T-cell (primary cell): Measurements from ENCODE around the gene FMNL3. TPM values are rescaled to one million over a fixed set of nuclear protein-coding genes. Genes with fewer than 3 reads are reported as not detected.
A peak's percentile ranks its signal among the peaks of the same experiment; 100 is the strongest.

Experiments
- ATAC-seq, 4 experiments: fragments of 200-7000 bp in 3 of 4; fragments of 150-1000 bp in 1 of 4; cut with Tn5 transposase; replicated peaks in 1 of 4; 1 replicate in 3 of 4; 2 replicates in 1 of 4; pipeline ENCODE4 v1.10.0; 2021; ENCODE audit warnings: moderate library complexity in 3 of 4, mild to moderate bottlenecking in 2 of 4, moderate number of reproducible peaks in 1 of 4
- CTCF ChIA-PET, 2 donors: fragments of 300-600 bp; sonication (Branson Sonifier 250); formaldehyde crosslinking; loops; one replicate each; lab custom pipeline; 2022; ENCODE audit warnings: antibody characterized with exemption in 2 of 2; lab: Charles Lee
- POLR2A ChIA-PET, 2 donors: fragments of 300-600 bp; sonication (Branson Sonifier 250); formaldehyde crosslinking; loops; one replicate each; lab custom pipeline; 2022; ENCODE audit warnings: antibody characterized with exemption in 2 of 2; lab: Charles Lee
- DNase-seq, 35 experiments: peaks; one replicate each; pipeline versions ENCODE4 v3.0.0 to v3.0.0-alpha.2; 2013 to 2023
- H3K27ac ChIP-seq: one replicate; pipeline ENCODE4 v1.5.1; 2013; ENCODE audit warnings: low read length
- H3K27me3 ChIP-seq, 2 experiments: replicated peaks in 1 of 2; 1 replicate in 1 of 2; 2 replicates in 1 of 2; pipeline versions ENCODE4 v1.6.1 to v1.7.0; 2013; ENCODE audit warnings: low read length in 1 of 2, mixed read lengths in 1 of 2; ENCODE audit not compliant: control insufficient read depth in 2 of 2, insufficient read depth in 2 of 2; ENCODE audit errors: extremely low read depth in 1 of 2
- H3K36me3 ChIP-seq, 2 donors: 1 replicate in 1 of 2; 2 replicates in 1 of 2; pipeline versions ENCODE4 v1.6.1 to v1.7.0; 2013; ENCODE audit warnings: low read length in 1 of 2; ENCODE audit not compliant: control insufficient read depth in 2 of 2, insufficient read depth in 1 of 2; ENCODE audit errors: extremely low read depth in 1 of 2
- H3K4me1 ChIP-seq, 2 experiments: 1 replicate in 1 of 2; 2 replicates in 1 of 2; pipeline versions ENCODE4 v1.6.1 to v1.7.0; 2013; ENCODE audit warnings: low read length in 2 of 2, mixed read lengths in 1 of 2; ENCODE audit not compliant: insufficient read depth in 2 of 2, control insufficient read depth in 1 of 2; ENCODE audit errors: extremely low read depth in 1 of 2
- H3K4me3 ChIP-seq, 2 donors: 1 replicate in 1 of 2; 2 replicates in 1 of 2; pipeline versions ENCODE4 v1.5.1 to v1.7.0; 2013; ENCODE audit warnings: mild to moderate bottlenecking in 2 of 2, low read length in 1 of 2, moderate library complexity in 1 of 2; ENCODE audit not compliant: control insufficient read depth in 1 of 2; ENCODE audit errors: extremely low read depth in 1 of 2
- H3K9me3 ChIP-seq: 2 replicates; pipeline ENCODE4 v1.7.0; 2013
- H3K27ac Mint-ChIP-seq, 2 donors: one replicate each; pipeline ENCODE4 v1.8.0; 2020 to 2021; ENCODE audit warnings: mild to moderate bottlenecking in 2 of 2, mixed read lengths in 2 of 2
- H3K27me3 Mint-ChIP-seq, 2 donors: one replicate each; pipeline ENCODE4 v1.8.0; 2021 to 2022; ENCODE audit warnings: mixed read lengths in 2 of 2
- H3K36me3 Mint-ChIP-seq: one replicate; pipeline ENCODE4 v1.8.0; 2021; ENCODE audit warnings: mixed read lengths
- H3K4me1 Mint-ChIP-seq, 3 donors: one replicate each; pipeline ENCODE4 v1.8.0; 2020 to 2022; ENCODE audit warnings: mixed read lengths in 3 of 3, mild to moderate bottlenecking in 1 of 3
- H3K4me3 Mint-ChIP-seq, 3 donors: one replicate each; pipeline ENCODE4 v1.8.0; 2020 to 2022; ENCODE audit warnings: mild to moderate bottlenecking in 3 of 3, mixed read lengths in 3 of 3, moderate library complexity in 3 of 3
- H3K9me3 Mint-ChIP-seq, 3 donors: one replicate each; pipeline ENCODE4 v1.8.0; 2020 to 2022; ENCODE audit warnings: mixed read lengths in 3 of 3
- WGBS: methylation state at CpG from one replicate; pipeline ENCODE4 v1.1.5; 2013; ENCODE audit warnings: missing lambda C conversion rate; ENCODE audit not compliant: insufficient coverage; 5-methylcytosine and 5-hydroxymethylcytosine counted together
- total RNA-seq, 35 experiments: library from RNA in 6 of 35; stranded (reverse) in 6 of 35; fragments of 120-200 nt in 1 of 35; gene quantifications; one replicate each; pipeline versions ENCODE4 v1.2.1 to v1.2.4 and lab custom pipeline; 2013 to 2026

FMNL3 gene
- total RNA-seq, 5 donors from 2014 or later (not counting 1 experiment from before 2014, with no cell fraction given), result 34.2 to 45.5 (median 41.1) TPM

DNA sequence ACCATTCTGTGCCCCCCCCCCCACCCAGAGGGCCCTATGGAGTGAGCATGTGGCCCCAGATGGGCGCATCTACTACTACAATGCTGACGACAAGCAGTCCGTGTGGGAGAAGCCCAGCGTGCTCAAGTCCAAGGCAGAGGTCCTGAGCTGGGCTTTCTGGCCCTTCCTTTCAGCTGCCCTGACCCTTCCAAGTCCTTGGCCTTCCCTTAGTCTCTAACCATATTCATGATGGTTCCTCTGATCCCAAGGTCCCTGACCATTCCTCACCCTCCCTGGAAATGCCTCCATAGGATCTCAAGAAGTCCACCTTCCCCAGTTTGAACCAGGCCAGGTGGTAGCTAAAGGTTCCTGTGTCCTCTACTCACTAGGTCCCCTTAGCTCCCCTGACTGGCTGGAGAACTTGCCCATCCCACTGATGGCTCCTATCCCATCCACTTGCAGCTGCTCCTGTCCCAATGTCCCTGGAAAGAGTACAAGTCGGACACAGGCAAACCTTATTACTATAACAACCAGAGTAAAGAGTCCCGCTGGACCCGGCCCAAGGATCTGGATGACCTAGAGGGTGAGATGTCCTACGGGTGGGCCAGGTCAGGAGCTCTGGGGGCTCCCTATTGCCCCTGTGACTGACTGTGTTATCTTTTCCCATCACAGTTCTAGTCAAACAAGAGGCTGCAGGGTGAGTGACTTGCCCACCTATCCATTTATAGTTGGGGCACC, 74.1 kb downstream of the FMNL3 start:
- H3K36me3 ChIP-seq, result peaks cover 0 to 3% of the 10 kb centered on the region in 2 donors
- H3K9me3 ChIP-seq, result no peaks in the 10 kb centered on the region
- Mint-ChIP-seq H3K27ac (no peak overlapping the region), H3K4me3 (no peak overlapping the region), H3K27me3 (no peaks in the 10 kb centered on the region), H3K36me3 (no peaks in the 10 kb centered on the region), H3K4me1 (peaks cover 10 to 18% (median 11%) of the 10 kb centered on the region in 3 donors), H3K9me3 (no peaks in the 10 kb centered on the region)
- no peaks in the 10 kb centered on the region for H3K27me3 ChIP-seq
- DNase-seq (no peak), ATAC-seq (no peak)
- peaks cover 4 to 19% of the 10 kb centered on the region in 2 experiments for H3K4me1 ChIP-seq
- CTCF ChIA-PET, result interaction anchor here (0.6 to 2.0 kb wide), 3 partner anchors 11 to 108 kb away, joined by 3 to 4 read pairs (median 3); partner anchors contain the start of genes PRPF40B (in 1 of the 2) and TMBIM6 (in 1 of the 2)
- POLR2A ChIA-PET, result no interaction called here
- no peak overlapping the region for H3K4me3 ChIP-seq
- H3K27ac ChIP-seq, result no peak overlapping the region
- WGBS, result 93% methylated on average over 5 of the region's 8 CpGs

DNA sequence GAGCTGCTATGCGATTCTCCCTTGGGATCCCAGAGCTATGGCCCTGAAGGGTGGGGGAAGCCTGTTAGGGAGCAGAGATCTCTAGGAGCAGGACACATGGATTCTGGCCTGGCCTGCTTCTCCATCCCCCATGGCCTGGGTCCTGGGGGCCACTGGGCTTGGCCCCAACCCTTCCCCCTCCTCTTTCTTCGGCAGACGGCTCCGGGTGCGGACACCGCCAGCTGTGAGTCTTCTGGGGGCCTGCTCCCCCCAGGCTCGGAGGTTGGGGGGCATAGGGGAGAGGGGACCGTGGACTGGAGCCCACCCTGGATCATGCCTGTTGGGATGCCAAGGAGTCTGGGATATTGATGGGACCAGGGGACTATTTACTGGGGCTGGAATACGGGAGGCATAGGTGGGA, 74.8 kb downstream of the FMNL3 start:
- ChIA-PET CTCF (interaction anchor here in 1 of 2 donors (0.5 to 0.6 kb wide), 3 partner anchors 72 to 91 kb away, joined by 3 to 6 read pairs (median 3); no protein-coding TSS in a partner anchor), POLR2A (no interaction called here)
- Histone ChIP-seq H3K36me3 (peaks cover 0 to 3% of the 10 kb centered on the region in 2 donors), H3K27me3 (no peaks in the 10 kb centered on the region), H3K27ac (no peak overlapping the region), H3K4me3 (no peak overlapping the region), H3K4me1 (peaks cover 4 to 19% of the 10 kb centered on the region in 2 experiments), H3K9me3 (no peaks in the 10 kb centered on the region)
- DNase-seq (no peak), ATAC-seq (no peak)
- 88% methylated on average over 4 of the region's 9 CpGs for WGBS
- Mint-ChIP-seq H3K27me3 (no peaks in the 10 kb centered on the region), H3K9me3 (no peaks in the 10 kb centered on the region), H3K4me3 (no peak overlapping the region), H3K36me3 (no peaks in the 10 kb centered on the region), H3K27ac (no peak overlapping the region), H3K4me1 (peaks cover 10 to 13% (median 11%) of the 10 kb centered on the region in 3 donors)

DNA sequence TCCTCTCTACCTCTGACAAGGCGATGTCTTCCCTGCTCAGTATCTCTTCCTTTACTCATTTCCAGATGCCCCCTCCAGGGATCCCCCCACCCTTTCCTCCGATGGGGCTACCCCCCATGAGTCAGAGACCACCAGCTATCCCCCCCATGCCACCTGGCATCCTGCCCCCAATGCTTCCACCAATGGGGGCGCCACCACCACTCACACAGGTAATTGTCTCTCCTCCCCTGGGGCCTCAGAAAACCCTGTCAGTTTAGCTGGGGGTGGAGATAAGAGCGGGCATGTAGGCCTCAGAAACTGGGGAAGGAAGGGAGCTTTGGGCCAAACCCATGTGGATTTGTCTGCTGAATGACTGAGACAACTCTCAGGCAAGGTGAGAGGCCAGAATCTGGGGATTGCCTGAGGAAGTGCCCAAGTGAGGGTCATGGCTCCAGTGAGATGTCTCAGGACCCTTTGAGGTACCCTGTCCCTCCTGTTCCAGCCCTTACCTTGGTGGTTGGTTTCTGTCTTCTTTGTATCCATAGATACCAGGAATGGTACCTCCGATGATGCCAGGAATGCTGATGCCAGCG, 75.8 kb downstream of the FMNL3 start:
- no peaks in the 10 kb centered on the region for H3K27me3 Mint-ChIP-seq
- Histone ChIP-seq H3K4me1 (peaks cover 0 to 12% of the 10 kb centered on the region in 2 experiments), H3K27ac (no peak overlapping the region), H3K27me3 (no peaks in the 10 kb centered on the region), H3K9me3 (no peaks in the 10 kb centered on the region), H3K36me3 (peaks cover 0 to 3% of the 10 kb centered on the region in 2 donors), H3K4me3 (no peak overlapping the region)
- no peak overlapping the region for H3K27ac Mint-ChIP-seq
- no peak for ATAC-seq
- H3K9me3 Mint-ChIP-seq, result no peaks in the 10 kb centered on the region
- DNase-seq, result no peak
- H3K4me1 Mint-ChIP-seq, result peaks cover under 1 to 3% (median 1%) of the 10 kb centered on the region in 3 donors
- ChIA-PET POLR2A (no interaction called here), CTCF (interaction anchor here in 1 of 2 donors (0.5 kb wide), 1 partner anchor 577 kb away, joined by 4 read pairs; no protein-coding TSS in a partner anchor)
- 94% methylated on average over 3 of the region's 6 CpGs for WGBS
- H3K36me3 Mint-ChIP-seq, result no peaks in the 10 kb centered on the region
- H3K4me3 Mint-ChIP-seq, result no peak overlapping the region

DNA sequence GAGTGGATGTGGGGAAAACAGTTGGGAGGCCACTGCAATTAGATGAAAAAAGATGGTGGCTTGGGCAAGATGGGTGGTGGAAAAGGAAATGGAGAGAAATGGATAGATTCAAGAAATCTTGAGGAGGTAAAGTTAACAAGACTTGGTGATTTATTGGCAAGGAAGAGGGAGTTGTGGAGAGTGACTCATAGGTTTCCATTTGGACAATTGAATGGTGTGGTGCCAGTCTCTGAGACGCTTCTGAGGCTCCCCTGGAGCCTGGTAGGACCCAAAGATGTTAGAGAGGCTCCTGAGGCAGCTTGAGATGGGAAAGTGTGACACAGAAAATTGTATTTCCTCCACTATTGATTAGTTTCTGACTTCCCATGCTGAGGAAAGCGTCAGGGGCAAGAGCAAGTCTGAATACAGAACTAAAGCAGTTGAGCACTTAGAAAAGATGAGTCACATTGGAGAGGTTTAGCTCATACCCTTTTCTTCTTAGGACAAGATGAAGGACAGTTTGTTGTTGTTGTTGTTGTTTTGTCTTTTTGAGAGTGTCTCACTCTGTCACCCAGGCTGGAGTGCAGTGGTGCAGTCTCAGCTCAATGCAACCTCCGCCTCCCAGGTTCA, 79.3 kb downstream of the FMNL3 start:
- Histone ChIP-seq H3K4me1 (peaks cover 4 to 10% of the 10 kb centered on the region in 2 experiments), H3K36me3 (no peaks in the 10 kb centered on the region), H3K27ac (no peak overlapping the region), H3K4me3 (no peak overlapping the region), H3K27me3 (no peaks in the 10 kb centered on the region), H3K9me3 (no peaks in the 10 kb centered on the region)
- Mint-ChIP-seq H3K9me3 (no peaks in the 10 kb centered on the region), H3K36me3 (no peaks in the 10 kb centered on the region), H3K27ac (no peak overlapping the region), H3K4me3 (no peak overlapping the region), H3K4me1 (peaks cover 1 to 11% (median 10%) of the 10 kb centered on the region in 3 donors), H3K27me3 (no peaks in the 10 kb centered on the region)
- ChIA-PET CTCF (interaction anchor here in 1 of 2 donors (0.7 kb wide), 1 partner anchor 9 kb away, joined by 3 read pairs; no protein-coding TSS in a partner anchor), POLR2A (no interaction called here)
- WGBS, result 74% methylated on average over 2 of the region's 3 CpGs
- no peak for ATAC-seq
- DNase-seq, result no peak

DNA sequence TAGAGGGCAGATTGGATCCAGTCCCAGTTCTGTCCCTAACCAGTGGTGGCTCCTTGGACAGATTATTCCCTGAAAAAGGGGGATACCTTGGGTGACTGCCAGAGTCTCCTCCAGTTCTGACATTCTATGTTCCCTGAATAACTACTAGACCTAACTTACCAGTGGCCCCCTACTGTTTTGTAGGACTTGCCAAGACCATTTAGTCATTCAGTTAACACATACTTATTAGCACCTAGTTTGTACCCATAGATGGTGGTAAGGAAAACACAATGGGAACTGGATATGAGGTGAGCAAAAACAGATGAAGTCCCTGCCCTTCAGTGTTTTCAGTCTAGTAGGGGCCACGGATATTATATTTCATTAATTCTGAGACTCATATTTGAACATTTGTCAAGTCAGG, 80.4 kb downstream of the FMNL3 start:
- ChIA-PET CTCF (interaction anchor here in 1 of 2 donors (0.6 kb wide), 1 partner anchor 11 kb away, joined by 3 read pairs; no protein-coding TSS in a partner anchor), POLR2A (no interaction called here)
- Histone ChIP-seq H3K27ac (no peak overlapping the region), H3K27me3 (no peaks in the 10 kb centered on the region), H3K4me3 (no peak overlapping the region), H3K36me3 (no peaks in the 10 kb centered on the region), H3K9me3 (no peaks in the 10 kb centered on the region), H3K4me1 (peaks cover 12 to 20% of the 10 kb centered on the region in 2 experiments)
- WGBS, result no CpG with 5 or more reads among the region's 1 CpG
- Mint-ChIP-seq H3K27me3 (no peaks in the 10 kb centered on the region), H3K36me3 (no peaks in the 10 kb centered on the region), H3K4me3 (no peak overlapping the region), H3K9me3 (no peaks in the 10 kb centered on the region), H3K4me1 (peaks cover 10 to 19% (median 18%) of the 10 kb centered on the region in 3 donors), H3K27ac (no peak overlapping the region)
- ATAC-seq (no peak), DNase-seq (no peak)

DNA sequence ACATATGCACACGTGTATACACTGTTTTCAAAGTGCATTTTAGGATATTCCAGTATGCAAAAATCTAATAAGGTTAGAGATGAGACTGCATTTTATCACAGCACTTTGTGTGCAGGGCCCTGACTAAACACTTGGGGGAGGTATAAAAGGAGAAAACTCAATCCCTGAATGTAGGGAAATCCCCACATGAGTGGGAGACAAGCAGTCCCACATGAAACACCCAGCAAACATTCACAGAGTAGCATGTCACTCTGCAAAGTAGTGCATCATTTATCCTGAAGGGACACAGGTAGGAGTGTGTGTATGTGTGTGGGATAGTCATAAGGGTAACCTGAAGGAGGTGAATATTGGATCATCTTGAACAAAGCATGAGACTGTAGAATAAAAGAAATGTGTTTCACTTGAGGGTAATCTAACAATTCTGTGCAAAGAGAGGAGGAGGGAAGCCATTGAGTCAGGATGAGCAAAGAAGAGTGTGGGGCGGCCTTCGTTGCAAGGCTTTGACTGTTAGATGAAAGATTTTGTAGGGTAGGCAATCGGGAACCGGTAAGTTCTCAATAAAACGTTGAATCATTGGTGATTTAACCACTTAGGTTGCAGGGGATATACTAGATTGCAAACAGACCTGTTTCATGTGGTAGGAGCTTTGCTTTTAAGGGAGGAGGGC, 80.9 kb downstream of the FMNL3 start:
- no peaks in the 10 kb centered on the region for H3K27me3 ChIP-seq
- ChIA-PET CTCF (interaction anchor here in 1 of 2 donors (0.6 kb wide), 1 partner anchor 11 kb away, joined by 3 read pairs; no protein-coding TSS in a partner anchor), POLR2A (no interaction called here)
- Mint-ChIP-seq H3K36me3 (no peaks in the 10 kb centered on the region), H3K9me3 (no peaks in the 10 kb centered on the region), H3K4me1 (peaks cover 15 to 24% (median 22%) of the 10 kb centered on the region in 3 donors), H3K27me3 (no peaks in the 10 kb centered on the region), H3K27ac (no peak overlapping the region), H3K4me3 (no peak overlapping the region)
- 71% methylated on average over 4 of the region's 6 CpGs for WGBS
- H3K36me3 ChIP-seq, result no peaks in the 10 kb centered on the region
- peak in 1 of 35 experiments; percentile 62 for DNase-seq
- peaks cover 17 to 26% of the 10 kb centered on the region in 2 experiments for H3K4me1 ChIP-seq
- H3K9me3 ChIP-seq, result no peaks in the 10 kb centered on the region
- ATAC-seq, result peak in 1 of 4 experiments; percentile 17
- H3K4me3 ChIP-seq, result no peak overlapping the region
- no peak overlapping the region for H3K27ac ChIP-seq
